Measurements from ENCODE around the gene SLC5A1. TPM values are rescaled to one million over a fixed set of nuclear protein-coding genes. Genes with fewer than 3 reads are reported as not detected.

SLC5A1 gene
- total and polyA plus RNA-seq, 7 experiments from 2014 or later, result not detected

DNA sequence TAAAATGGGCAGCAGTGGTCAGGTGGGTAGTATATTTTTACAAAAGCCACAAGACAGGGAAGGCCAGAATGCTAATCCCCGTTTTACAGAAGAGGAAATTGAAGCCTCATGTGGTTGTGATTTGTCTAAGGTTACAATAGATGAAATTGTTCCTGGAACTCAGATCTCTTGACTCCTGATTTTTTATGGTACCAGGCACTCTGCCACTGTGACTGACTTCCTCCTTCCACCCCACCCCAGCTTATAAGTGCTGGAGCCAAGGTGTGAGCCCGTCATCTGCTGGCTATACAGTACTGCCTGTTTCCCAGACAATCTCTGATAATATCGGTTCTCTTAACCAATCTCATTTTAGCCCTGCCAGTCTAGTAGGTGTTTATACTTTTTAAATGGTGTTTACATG is 1.9 kb downstream of the SLC5A1 start:
- no peaks in the 10 kb centered on the region for H3K4me1 ChIP-seq (ENCODE audit: control insufficient read depth in 2 of 2, insufficient read depth in 2 of 2, low read length in 2 of 2)
- H3K4me3 ChIP-seq (ENCODE audit: low read length), result no peak overlapping the region
- intact Hi-C loops (cut with micrococcal nuclease), result no loop called here
- Mint-ChIP-seq H3K9me3 (peaks cover 0 to 1% (median 0%) of the 10 kb centered on the region in 11 donors), H3K36me3 (no peaks in the 10 kb centered on the region), H3K4me1 (peaks cover 0 to 5% (median 0%) of the 10 kb centered on the region in 7 donors), H3K27ac (no peak overlapping the region), H3K27me3 (peaks cover 34 to 78% (median 61%) of the 10 kb centered on the region in 5 donors), H3K4me3 (no peak overlapping the region)
- no peaks in the 10 kb centered on the region for H3K36me3 ChIP-seq (ENCODE audit: control insufficient read depth in 2 of 3, insufficient read depth in 3 of 3, low read length in 3 of 3)
- POLR2A ChIA-PET, result no interaction called here
- CTCF ChIA-PET, result no interaction called here
- no peak for ATAC-seq
- H3K27ac ChIP-seq (ENCODE audit: low read depth, low read length), result no peak overlapping the region
- H3K27me3 ChIP-seq (ENCODE audit: control insufficient read depth in 2 of 2, insufficient read depth in 2 of 2, low read length in 2 of 2), result no peaks in the 10 kb centered on the region
- no peaks in the 10 kb centered on the region for H3K9me3 ChIP-seq (ENCODE audit: control insufficient read depth in 2 of 3, low read length in 3 of 3)
- DNase-seq, result no peak

DNA sequence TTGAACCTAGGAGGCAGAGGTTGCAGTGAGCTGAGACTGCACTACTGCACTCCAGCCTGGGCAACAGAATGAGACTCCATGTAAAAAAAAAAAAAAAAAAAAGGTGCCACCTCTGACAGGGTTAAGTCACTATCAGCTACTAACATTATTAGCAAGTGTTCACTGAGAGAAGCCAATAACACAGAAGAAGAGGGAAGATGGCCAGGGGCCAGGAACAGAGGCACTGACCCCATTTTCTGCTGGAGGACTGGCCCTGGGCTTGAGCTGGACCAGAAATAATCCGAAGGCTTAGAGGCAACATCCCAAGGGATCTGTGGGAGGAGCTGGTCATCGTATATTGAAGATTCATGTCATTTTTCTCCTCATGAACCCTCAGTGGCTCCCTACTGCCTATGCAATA is 5.0 kb downstream of the SLC5A1 start:
- no peaks in the 10 kb centered on the region for H3K36me3 ChIP-seq (ENCODE audit: control insufficient read depth in 2 of 3, insufficient read depth in 3 of 3, low read length in 3 of 3)
- Mint-ChIP-seq H3K4me1 (peaks cover 0 to 12% (median 5%) of the 10 kb centered on the region in 7 donors), H3K36me3 (no peaks in the 10 kb centered on the region), H3K27ac (no peak overlapping the region), H3K9me3 (peaks cover 0 to 1% (median 0%) of the 10 kb centered on the region in 11 donors), H3K27me3 (peaks cover 27 to 80% (median 41%) of the 10 kb centered on the region in 5 donors), H3K4me3 (no peak overlapping the region)
- no peak for DNase-seq
- POLR2A ChIA-PET, result no interaction called here
- no peaks in the 10 kb centered on the region for H3K27me3 ChIP-seq (ENCODE audit: control insufficient read depth in 2 of 2, insufficient read depth in 2 of 2, low read length in 2 of 2)
- CTCF ChIA-PET, result interaction anchor here (0.6 kb wide), 2 partner anchors 47 to 1233 kb away, joined by 3 to 4 read pairs; no protein-coding TSS in a partner anchor
- no peak overlapping the region for H3K27ac ChIP-seq (ENCODE audit: low read depth, low read length)
- H3K4me3 ChIP-seq (ENCODE audit: low read length), result no peak overlapping the region
- no peak for ATAC-seq
- H3K9me3 ChIP-seq (ENCODE audit: control insufficient read depth in 2 of 3, low read length in 3 of 3), result no peaks in the 10 kb centered on the region
- H3K4me1 ChIP-seq (ENCODE audit: control insufficient read depth in 2 of 2, insufficient read depth in 2 of 2, low read length in 2 of 2), result no peaks in the 10 kb centered on the region
- intact Hi-C loops (cut with micrococcal nuclease), result no loop called here

DNA sequence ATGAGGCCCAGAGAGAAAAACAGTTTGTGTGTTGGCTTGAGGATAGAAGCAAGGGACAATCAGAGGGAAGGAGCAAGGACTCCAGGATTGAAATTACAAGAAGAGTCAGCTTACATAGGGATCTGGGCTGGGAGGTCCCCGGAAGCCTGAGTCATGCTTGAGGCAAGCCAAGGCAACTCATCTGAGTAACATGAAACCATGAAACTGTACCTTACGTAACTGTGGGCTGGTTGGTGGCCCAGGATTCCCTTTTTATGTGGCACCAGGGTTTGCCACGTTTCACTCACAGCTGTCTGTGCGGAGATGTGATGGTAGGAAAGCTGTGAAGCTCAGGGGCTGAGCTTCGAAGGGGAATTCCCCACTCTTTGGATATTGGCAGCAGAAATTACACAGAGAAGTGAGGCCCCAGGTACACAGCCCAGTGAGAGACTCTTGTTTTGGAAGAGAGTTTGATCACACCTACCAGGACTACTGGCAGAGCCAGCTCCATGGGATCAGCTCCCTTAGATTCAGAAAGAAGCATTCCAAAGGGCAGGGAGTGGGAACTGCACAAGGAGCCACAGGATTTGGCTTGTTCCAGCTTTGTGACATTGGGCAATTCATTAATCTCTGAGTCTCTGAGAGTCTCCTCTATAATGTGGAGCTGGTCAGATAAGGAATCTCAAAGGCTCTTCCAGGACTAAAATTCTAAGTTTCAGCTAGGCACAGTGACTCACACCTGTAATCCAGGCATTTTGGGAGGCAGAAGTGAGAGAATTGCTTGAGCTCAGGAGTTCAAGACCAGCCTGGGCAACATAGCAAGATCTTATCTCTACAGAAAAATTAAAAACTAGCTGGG is 7.8 kb downstream of the SLC5A1 start:
- H3K4me1 ChIP-seq (ENCODE audit: control insufficient read depth in 2 of 2, insufficient read depth in 2 of 2, low read length in 2 of 2), result no peaks in the 10 kb centered on the region
- H3K36me3 ChIP-seq (ENCODE audit: control insufficient read depth in 2 of 3, insufficient read depth in 3 of 3, low read length in 3 of 3), result no peaks in the 10 kb centered on the region
- peak overlapping the region in 2 of 9 donors; percentile 9 to 72 for H3K27ac Mint-ChIP-seq
- peaks cover 20 to 67% (median 22%) of the 10 kb centered on the region in 5 donors for H3K27me3 Mint-ChIP-seq
- intact Hi-C loops (cut with micrococcal nuclease), result no loop called here
- H3K4me1 Mint-ChIP-seq, result peaks cover 0 to 12% (median 4%) of the 10 kb centered on the region in 7 donors
- DNase-seq (peak in 5 of 9 donors; percentile 2 to 70 (median 5)), ATAC-seq (peak; percentile 82)
- H3K9me3 ChIP-seq (ENCODE audit: control insufficient read depth in 2 of 3, low read length in 3 of 3), result no peaks in the 10 kb centered on the region
- H3K36me3 Mint-ChIP-seq, result no peaks in the 10 kb centered on the region
- H3K4me3 ChIP-seq (ENCODE audit: low read length), result no peak overlapping the region
- ChIA-PET POLR2A (no interaction called here), CTCF (no interaction called here)
- no peak overlapping the region for H3K27ac ChIP-seq (ENCODE audit: low read depth, low read length)
- no peak overlapping the region for H3K4me3 Mint-ChIP-seq
- H3K9me3 Mint-ChIP-seq, result peaks cover 0 to 1% (median 0%) of the 10 kb centered on the region in 11 donors
- H3K27me3 ChIP-seq (ENCODE audit: control insufficient read depth in 2 of 2, insufficient read depth in 2 of 2, low read length in 2 of 2), result no peaks in the 10 kb centered on the region

DNA sequence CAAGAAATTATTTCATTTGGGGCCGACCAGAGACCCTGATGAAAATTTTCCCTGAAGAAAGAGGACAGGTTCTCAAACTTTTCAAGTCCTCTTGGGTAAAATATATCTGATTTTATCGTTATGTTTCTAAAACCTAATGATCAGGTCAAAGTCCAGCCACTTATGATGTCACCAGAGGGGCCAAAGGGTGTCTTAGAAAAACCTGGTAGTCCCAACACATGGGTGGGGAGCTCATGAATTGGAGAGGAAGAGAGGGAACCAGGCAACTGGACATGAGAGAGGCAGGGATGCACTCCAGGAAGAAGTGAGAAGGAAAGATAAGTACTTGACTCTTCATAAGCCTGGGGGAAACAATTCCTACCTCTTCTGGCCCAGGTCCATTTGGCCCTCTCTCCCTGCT is 9.2 kb downstream of the SLC5A1 start:
- DNase-seq (no peak), ATAC-seq (no peak)
- Histone ChIP-seq H3K4me3 (ENCODE audit: low read length) (no peak overlapping the region), H3K36me3 (ENCODE audit: control insufficient read depth in 2 of 3, insufficient read depth in 3 of 3, low read length in 3 of 3) (no peaks in the 10 kb centered on the region), H3K4me1 (ENCODE audit: control insufficient read depth in 2 of 2, insufficient read depth in 2 of 2, low read length in 2 of 2) (no peaks in the 10 kb centered on the region), H3K9me3 (ENCODE audit: control insufficient read depth in 2 of 3, low read length in 3 of 3) (no peaks in the 10 kb centered on the region), H3K27ac (ENCODE audit: low read depth, low read length) (no peak overlapping the region), H3K27me3 (ENCODE audit: control insufficient read depth in 2 of 2, insufficient read depth in 2 of 2, low read length in 2 of 2) (no peaks in the 10 kb centered on the region)
- Mint-ChIP-seq H3K36me3 (no peaks in the 10 kb centered on the region), H3K4me1 (peaks cover 0 to 12% (median 4%) of the 10 kb centered on the region in 7 donors), H3K27ac (no peak overlapping the region), H3K9me3 (peaks cover 0 to 1% (median 0%) of the 10 kb centered on the region in 11 donors), H3K27me3 (peaks cover 8 to 54% (median 12%) of the 10 kb centered on the region in 5 donors), H3K4me3 (no peak overlapping the region)
- ChIA-PET POLR2A (no interaction called here), CTCF (interaction anchor here (0.7 kb wide), 1 partner anchor 1700 kb away, joined by 3 read pairs; no protein-coding TSS in a partner anchor)
- intact Hi-C loops (cut with micrococcal nuclease), result no loop called here

DNA sequence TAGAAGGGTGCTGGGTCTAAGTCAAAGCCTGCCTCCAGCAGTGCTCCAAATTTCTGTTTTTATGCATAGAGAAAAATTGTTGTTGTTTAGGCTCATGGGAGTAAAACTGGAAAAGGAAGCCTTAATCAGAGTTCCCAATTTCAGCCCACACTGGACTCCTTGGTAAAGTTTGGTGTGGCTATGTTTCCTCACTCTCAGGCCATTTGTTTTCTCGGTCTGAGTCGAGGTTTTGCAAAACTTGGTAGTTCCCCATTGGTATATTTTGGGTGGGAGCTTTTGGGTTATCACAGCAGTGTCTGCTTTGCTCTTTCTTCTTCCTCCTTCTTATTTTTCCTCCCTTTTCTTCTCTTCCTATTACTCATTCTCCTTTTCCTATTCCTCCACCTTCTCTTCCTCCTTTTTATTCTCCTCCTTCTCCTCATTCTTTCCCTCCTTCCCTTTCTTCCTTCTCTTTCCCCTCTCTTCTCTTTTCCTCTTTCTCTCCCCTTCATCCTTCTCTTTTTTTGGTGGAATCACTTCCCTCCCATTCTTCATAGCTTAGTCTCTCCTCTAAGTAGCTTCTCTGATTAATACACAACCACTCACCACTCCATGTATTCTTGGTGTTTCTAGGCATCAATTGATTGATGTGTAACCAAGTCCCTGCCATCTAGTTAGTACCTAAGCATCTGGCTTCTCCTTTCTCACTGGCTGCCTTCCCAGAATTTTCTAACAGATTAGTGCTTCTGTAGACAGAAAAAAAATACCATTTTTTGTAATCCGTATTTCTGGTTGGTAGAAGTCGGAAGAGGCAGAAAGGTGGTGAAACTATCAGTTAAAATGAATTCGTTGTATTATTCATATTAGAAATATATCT is 10.1 kb downstream of the SLC5A1 start:
- ATAC-seq, result no peak
- Mint-ChIP-seq H3K4me1 (peaks cover 0 to 12% (median 4%) of the 10 kb centered on the region in 7 donors), H3K9me3 (peaks cover 0 to 1% (median 0%) of the 10 kb centered on the region in 11 donors), H3K4me3 (no peak overlapping the region), H3K27ac (no peak overlapping the region), H3K27me3 (peaks cover 5 to 48% (median 9%) of the 10 kb centered on the region in 5 donors), H3K36me3 (no peaks in the 10 kb centered on the region)
- Histone ChIP-seq H3K27me3 (ENCODE audit: control insufficient read depth in 2 of 2, insufficient read depth in 2 of 2, low read length in 2 of 2) (no peaks in the 10 kb centered on the region), H3K4me1 (ENCODE audit: control insufficient read depth in 2 of 2, insufficient read depth in 2 of 2, low read length in 2 of 2) (no peaks in the 10 kb centered on the region), H3K27ac (ENCODE audit: low read depth, low read length) (no peak overlapping the region), H3K4me3 (ENCODE audit: low read length) (no peak overlapping the region), H3K9me3 (ENCODE audit: control insufficient read depth in 2 of 3, low read length in 3 of 3) (no peaks in the 10 kb centered on the region), H3K36me3 (ENCODE audit: control insufficient read depth in 2 of 3, insufficient read depth in 3 of 3, low read length in 3 of 3) (no peaks in the 10 kb centered on the region)
- ChIA-PET CTCF (no interaction called here), POLR2A (no interaction called here)
- intact Hi-C loops (cut with micrococcal nuclease), result no loop called here
- no peak for DNase-seq

DNA sequence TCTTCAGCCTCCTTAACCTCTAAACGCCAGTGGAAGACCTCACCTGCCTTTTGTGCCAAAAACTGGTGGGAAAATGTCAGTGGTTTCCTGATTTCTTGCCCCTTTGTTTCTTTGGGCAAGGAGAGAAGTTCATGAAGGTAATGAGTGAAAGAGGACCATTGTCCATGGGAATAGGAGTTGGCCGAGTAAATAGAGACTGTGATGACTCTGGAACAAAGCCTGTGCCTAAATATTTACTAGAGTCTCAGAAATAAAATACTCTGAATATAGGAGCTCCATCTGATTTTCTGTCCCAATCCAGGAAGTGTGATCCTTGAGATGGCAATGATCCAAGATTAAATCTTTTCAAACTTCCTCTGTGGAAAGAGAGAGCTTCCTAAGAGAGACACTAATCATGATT is 12.0 kb downstream of the SLC5A1 start:
- no peak overlapping the region for H3K4me3 Mint-ChIP-seq
- Histone ChIP-seq H3K4me3 (ENCODE audit: low read length) (no peak overlapping the region), H3K4me1 (ENCODE audit: control insufficient read depth in 2 of 2, insufficient read depth in 2 of 2, low read length in 2 of 2) (no peaks in the 10 kb centered on the region), H3K27me3 (ENCODE audit: control insufficient read depth in 2 of 2, insufficient read depth in 2 of 2, low read length in 2 of 2) (no peaks in the 10 kb centered on the region), H3K9me3 (ENCODE audit: control insufficient read depth in 2 of 3, low read length in 3 of 3) (no peaks in the 10 kb centered on the region), H3K27ac (ENCODE audit: low read depth, low read length) (no peak overlapping the region), H3K36me3 (ENCODE audit: control insufficient read depth in 2 of 3, insufficient read depth in 3 of 3, low read length in 3 of 3) (no peaks in the 10 kb centered on the region)
- H3K9me3 Mint-ChIP-seq, result peaks cover 0 to 1% (median 0%) of the 10 kb centered on the region in 11 donors
- ATAC-seq, result no peak
- intact Hi-C loops (cut with micrococcal nuclease), result no loop called here
- no peaks in the 10 kb centered on the region for H3K36me3 Mint-ChIP-seq
- POLR2A ChIA-PET, result no interaction called here
- DNase-seq, result no peak
- CTCF ChIA-PET, result interaction anchor here (0.6 kb wide), 1 partner anchor 606 kb away, joined by 4 read pairs; no protein-coding TSS in a partner anchor
- H3K27ac Mint-ChIP-seq, result no peak overlapping the region
- peaks cover 4 to 48% (median 13%) of the 10 kb centered on the region in 5 donors for H3K27me3 Mint-ChIP-seq
- H3K4me1 Mint-ChIP-seq, result peaks cover 0 to 12% (median 4%) of the 10 kb centered on the region in 7 donors
